A673 (cell line): Measurements from ENCODE around the gene BLTP3A. TPM values are rescaled to one million over a fixed set of nuclear protein-coding genes. Genes with fewer than 3 reads are reported as not detected.

ENCODE experiments used
- BruUV-seq: library from RNA; stranded (reverse); fragments of 400-500 nt; replicated peaks from 2 replicates; lab custom pipeline; 2021; lab: Mats Ljungman, UMichigan
- CTCF ChIA-PET: fragments of 300-600 bp; sonication (Branson Sonifier 250); formaldehyde crosslinking; loops from one replicate; lab custom pipeline; 2022; ENCODE audit warnings: antibody characterized with exemption; lab: Charles Lee
- POLR2A ChIA-PET: fragments of 300-600 bp; sonication (Branson Sonifier 250); formaldehyde crosslinking; loops from one replicate; lab custom pipeline; 2022; ENCODE audit warnings: antibody characterized with exemption; ENCODE audit not compliant: low non-redundant PET; lab: Charles Lee
- DNase-seq: peaks from one replicate; pipeline ENCODE4 v3.0.0-alpha.2; 2015; ENCODE audit warnings: low spot score
- H3K27ac ChIP-seq: fragments of 200-600 bp; sonication (generic); 2 replicates; pipeline ENCODE4 v1.5.1; 2016; ENCODE audit warnings: mixed run types, low read depth, mild to moderate bottlenecking, mixed read lengths, antibody characterized with exemption, low read length; ENCODE audit not compliant: poor library complexity, severe bottlenecking
- H3K27me3 ChIP-seq: fragments of 200-600 bp; sonication (generic); replicated peaks from 2 replicates; pipeline ENCODE4 v1.6.1; 2017; ENCODE audit warnings: mixed run types, low read depth, mild to moderate bottlenecking, mixed read lengths, antibody characterized with exemption, low read length; ENCODE audit not compliant: insufficient read depth, poor library complexity
- H3K36me3 ChIP-seq: fragments of 200-600 bp; sonication (generic); 2 replicates; pipeline ENCODE4 v1.6.1; 2016; ENCODE audit warnings: mixed run types, mild to moderate bottlenecking, mixed read lengths, antibody characterized with exemption, low read length; ENCODE audit not compliant: insufficient read depth, poor library complexity, severe bottlenecking
- H3K4me1 ChIP-seq: fragments of 200-600 bp; sonication (generic); 2 replicates; pipeline ENCODE4 v1.6.1; 2017; ENCODE audit warnings: mixed run types, mild to moderate bottlenecking, mixed read lengths, antibody characterized with exemption, low read length; ENCODE audit not compliant: insufficient read depth, poor library complexity, severe bottlenecking
- H3K4me3 ChIP-seq: fragments of 200-600 bp; sonication (generic); 2 replicates; pipeline ENCODE4 v1.5.1; 2016; ENCODE audit warnings: low read depth, mixed run types, mild to moderate bottlenecking, mixed read lengths, low read length; ENCODE audit not compliant: poor library complexity, severe bottlenecking
- H3K9me3 ChIP-seq: fragments of 200-600 bp; sonication (generic); 2 replicates; pipeline ENCODE4 v1.6.1; 2016; ENCODE audit warnings: mixed run types, low read depth, mild to moderate bottlenecking, mixed read lengths, antibody characterized with exemption, low read length; ENCODE audit not compliant: poor library complexity, severe bottlenecking
- CTCF ChIP-seq: fragments of 300-800, 200-600 bp; sonication (generic); conservative IDR thresholded peaks from 2 replicates; pipeline ENCODE4 v1.5.1; 2017; ENCODE audit warnings: low read depth, mild to moderate bottlenecking, antibody characterized with exemption, low read length, moderate library complexity, mixed read lengths
- EZH2 ChIP-seq: fragments of 200-600 bp; sonication (generic); IDR thresholded peaks from 2 replicates; pipeline ENCODE4 v1.6.1; 2017; ENCODE audit warnings: borderline replicate concordance, low read depth, mild to moderate bottlenecking, mixed read lengths, antibody characterized with exemption, low read length; ENCODE audit not compliant: poor library complexity, severe bottlenecking
- intact Hi-C: fragments of 100-400 bp; cut with micrococcal nuclease; formaldehyde crosslinking; loops from one replicate; pipeline ENCODE4 v1.10.0; 2022; ENCODE audit not compliant: unreplicated experiment
- total RNA-seq: library from RNA; stranded (reverse); gene quantifications from 2 replicates; pipeline ENCODE4 v1.2.3, GENCODE V29; 2021

BLTP3A gene
- total RNA-seq, 1 experiment from 2014 or later, result 20.4 TPM

GRCh38 chr6:34837528-34837927 lies 45.6 kb downstream of the BLTP3A start:
- H3K4me1 ChIP-seq, result no peaks in the 10 kb centered on the region
- H3K4me3 ChIP-seq, result no peak overlapping the region
- no peaks in the 10 kb centered on the region for H3K9me3 ChIP-seq
- BruUV-seq, result no TSS peak
- no peak overlapping the region for H3K27ac ChIP-seq
- H3K36me3 ChIP-seq, result peaks cover 20% of the 10 kb centered on the region
- no peak for DNase-seq
- H3K27me3 ChIP-seq, result no peaks in the 10 kb centered on the region
- TF ChIP-seq CTCF (no peak), EZH2 (no peak)
- CTCF ChIA-PET, result no interaction called here
- intact Hi-C loops, result no loop called here
- POLR2A ChIA-PET, result no interaction called here

GRCh38 chr6:34839666-34840352 lies 47.9 kb downstream of the BLTP3A start:
- DNase-seq, result no peak
- CTCF ChIA-PET, result interaction anchor here (0.6 kb wide), 1 partner anchor 71 kb away, joined by 9 read pairs; no protein-coding TSS in a partner anchor

More at GRCh38 chr6:34839666-34840352, 47.9 kb downstream of the BLTP3A start:
- no peak overlapping the region for H3K4me3 ChIP-seq
- no peaks in the 10 kb centered on the region for H3K9me3 ChIP-seq
- H3K27me3 ChIP-seq, result no peaks in the 10 kb centered on the region
- H3K4me1 ChIP-seq, result no peaks in the 10 kb centered on the region
- POLR2A ChIA-PET, result no interaction called here
- H3K27ac ChIP-seq, result peak overlapping the region; percentile 42
- TF ChIP-seq CTCF (no peak), EZH2 (no peak)
- intact Hi-C loops, result no loop called here
- H3K36me3 ChIP-seq, result peaks cover 20% of the 10 kb centered on the region
- BruUV-seq, result no TSS peak

Other genes with a start within 250 kb of the BLTP3A start
- gene SPDEF, start 235.8 kb upstream of the BLTP3A start, total RNA-seq, result 0.22 TPM in 1 of 2 replicates, not detected in the other
- gene ILRUN, start 95.3 kb upstream of the BLTP3A start, total RNA-seq, result 58.4 and 66.5 TPM in 2 replicates
- 211 and 231 TPM in 2 replicates for gene SNRPC, start 34.6 kb upstream of the BLTP3A start, total RNA-seq
- gene TAF11, start 96.0 kb downstream of the BLTP3A start, total RNA-seq, result 32.9 and 33.6 TPM in 2 replicates
- gene ANKS1A, start 97.2 kb downstream of the BLTP3A start, total RNA-seq, result 21.7 and 22.2 TPM in 2 replicates